IPS-NIHi7 (cell line): Measurements from ENCODE around the gene LRRC72.
"Not testable (repeated sequence)": the region's sequence is repeated elsewhere in the genome, so short reads cannot be mapped to it uniquely, and the experiment has no call there.

Source experiments
- DNase-seq: peaks from one replicate; pipeline ENCODE4 v3.0.0; 2012; ENCODE audit warnings: mixed read lengths; ENCODE audit errors: extremely low spot score

The LRRC72 gene

DNA sequence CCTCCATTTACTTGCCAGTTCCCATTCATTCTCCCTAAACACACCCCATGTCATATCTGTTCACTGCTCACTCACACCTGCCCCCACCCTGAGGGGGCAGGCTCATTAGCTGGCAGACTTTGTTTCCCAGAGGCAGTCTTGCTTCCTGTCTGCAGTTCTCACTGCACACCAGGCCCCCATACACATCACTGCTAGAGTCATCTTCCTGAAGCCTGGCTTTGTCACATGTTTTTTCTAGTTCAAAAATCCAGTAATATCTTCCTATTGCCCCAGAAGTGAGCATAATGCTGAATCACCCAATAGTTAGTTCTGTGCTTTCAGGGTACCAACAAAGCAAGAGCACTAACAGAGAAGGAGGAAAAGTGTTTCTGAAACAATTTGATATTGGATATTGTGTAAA, 1.9 kb downstream of the LRRC72 start:
- no peak for DNase-seq

DNA sequence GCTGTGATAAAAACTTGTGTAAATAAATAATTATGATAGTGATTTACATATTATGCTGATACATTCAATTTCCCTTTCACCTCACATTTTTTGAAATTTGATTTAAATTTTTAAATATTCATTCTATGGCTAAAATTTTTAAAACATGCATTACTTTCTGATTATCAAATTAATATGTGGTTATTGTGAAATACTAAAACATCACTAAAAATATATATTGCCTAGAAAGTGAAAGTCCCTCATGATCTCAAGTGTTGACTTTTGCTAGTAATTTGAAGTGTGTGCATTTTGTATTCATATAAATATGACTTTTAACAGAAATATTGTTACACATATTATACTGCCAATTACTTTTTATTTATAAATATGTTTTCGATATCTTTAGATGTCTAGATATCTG, 3.1 kb downstream of the LRRC72 start:
- no peak for DNase-seq

DNA sequence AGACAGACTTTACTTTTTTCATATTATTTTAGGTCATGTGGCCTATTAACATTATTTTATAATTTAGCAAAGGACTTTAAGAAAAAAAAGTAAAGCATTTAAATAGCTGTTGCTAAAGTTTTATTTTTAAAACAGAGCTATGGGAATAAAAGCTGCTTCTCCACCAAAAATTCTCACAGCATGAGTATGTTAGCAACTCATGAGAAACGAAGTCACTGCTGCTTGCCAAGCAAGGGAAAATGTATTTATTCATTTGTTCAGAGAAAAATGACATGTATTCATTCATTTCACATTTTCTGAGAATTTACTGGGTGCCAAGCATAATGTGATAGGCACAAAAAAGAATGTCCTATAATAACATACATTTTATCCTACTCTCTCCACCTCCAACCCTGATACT, 5.1 kb downstream of the LRRC72 start:
- no peak for DNase-seq

DNA sequence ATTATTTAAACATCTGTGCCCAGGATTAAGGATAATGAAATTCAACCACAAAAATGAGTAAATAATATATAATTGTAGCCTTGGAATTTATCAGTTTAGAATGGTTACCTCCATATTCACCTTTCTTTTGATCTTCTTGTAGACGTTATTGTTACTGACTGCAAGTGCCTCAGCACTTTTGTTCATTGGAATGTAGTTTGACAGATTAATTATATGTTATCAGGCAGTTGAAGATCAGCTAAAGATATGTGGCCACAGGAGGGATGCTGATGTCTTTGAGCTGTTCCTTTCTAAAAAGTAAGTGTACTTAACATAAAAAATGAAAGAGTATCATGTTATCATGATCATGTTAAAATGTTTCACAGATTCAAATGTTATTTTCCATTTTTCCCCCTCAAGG, 5.6 kb downstream of the LRRC72 start:
- no peak for DNase-seq

DNA sequence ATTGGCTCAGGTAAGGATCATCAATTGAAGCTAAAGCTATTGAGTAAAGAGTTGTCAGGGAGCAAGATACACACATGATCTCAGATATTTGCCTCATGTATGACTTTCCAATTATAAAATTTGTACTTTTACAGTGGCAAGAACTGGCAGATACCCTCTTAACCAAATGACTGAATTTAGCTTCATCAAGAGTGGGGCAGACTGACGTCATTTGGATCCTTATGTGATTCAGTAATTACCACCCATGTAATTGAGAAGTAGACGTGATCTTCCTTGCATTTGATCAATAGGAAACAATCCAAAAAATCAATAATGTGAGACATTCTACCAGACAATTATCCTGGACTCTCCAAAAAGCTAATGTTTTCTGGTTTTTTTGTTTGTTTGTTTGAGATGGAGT, 8.9 kb downstream of the LRRC72 start:
- DNase-seq: no peak

DNA sequence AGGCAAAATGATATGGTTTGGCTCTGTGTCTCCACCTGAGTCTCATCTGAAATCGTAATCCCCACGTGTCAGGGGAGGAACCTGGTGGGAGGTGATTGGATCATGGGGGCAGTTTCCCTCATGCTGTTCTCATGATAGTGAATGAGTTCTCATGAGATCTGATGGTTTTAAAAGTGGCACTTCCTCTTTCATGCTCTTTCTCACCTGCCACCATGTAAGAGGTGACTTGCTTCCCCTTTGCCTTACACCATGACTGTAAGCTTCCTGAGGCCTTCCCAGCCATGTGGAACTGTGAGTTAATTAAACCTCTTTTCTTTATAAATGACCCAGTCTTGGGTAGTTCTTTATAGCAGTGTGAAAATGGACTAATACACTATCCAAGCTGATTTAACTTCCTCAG, 13.9 kb downstream of the LRRC72 start:
- DNase-seq: not testable (repeated sequence)

DNA sequence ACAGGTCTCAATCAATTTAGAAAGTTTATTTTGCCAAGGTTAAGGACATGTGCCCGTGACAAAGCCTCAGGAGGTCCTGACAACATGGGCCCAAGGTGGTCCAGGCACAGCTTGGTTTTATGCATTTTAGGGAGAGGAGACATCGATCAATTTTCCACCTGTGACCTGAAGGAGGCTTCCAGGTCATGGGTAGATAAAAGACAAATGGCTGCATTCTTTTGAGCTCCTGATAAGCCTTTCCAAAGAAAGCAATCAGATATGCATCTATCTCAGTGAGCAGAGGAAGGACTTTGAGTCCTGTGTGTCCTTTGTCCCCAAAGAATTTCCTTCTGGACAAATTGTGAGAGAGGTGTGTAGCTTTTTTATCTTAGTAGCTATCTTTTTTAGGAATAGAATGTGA, 15.8 kb downstream of the LRRC72 start:
- no peak for DNase-seq

DNA sequence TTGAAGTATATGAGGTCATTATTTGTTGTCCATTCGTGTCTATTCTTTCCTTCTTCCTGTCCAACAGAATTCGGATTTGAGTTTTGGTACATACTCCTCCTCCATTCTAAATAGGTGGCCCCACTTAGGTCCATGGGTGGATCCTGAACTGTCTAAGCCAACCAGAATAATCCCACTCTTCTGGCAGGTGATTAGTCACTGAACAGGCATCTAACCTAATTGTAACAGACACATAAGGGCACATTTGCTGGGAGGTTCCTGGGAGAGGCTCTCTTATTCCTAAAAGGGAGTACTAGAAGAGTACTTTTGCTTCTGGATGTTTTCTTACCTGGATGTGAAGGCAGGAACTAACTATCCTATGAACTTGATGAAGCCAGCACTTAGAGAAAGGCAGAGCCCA, 16.8 kb downstream of the LRRC72 start:
- DNase-seq: no peak

DNA sequence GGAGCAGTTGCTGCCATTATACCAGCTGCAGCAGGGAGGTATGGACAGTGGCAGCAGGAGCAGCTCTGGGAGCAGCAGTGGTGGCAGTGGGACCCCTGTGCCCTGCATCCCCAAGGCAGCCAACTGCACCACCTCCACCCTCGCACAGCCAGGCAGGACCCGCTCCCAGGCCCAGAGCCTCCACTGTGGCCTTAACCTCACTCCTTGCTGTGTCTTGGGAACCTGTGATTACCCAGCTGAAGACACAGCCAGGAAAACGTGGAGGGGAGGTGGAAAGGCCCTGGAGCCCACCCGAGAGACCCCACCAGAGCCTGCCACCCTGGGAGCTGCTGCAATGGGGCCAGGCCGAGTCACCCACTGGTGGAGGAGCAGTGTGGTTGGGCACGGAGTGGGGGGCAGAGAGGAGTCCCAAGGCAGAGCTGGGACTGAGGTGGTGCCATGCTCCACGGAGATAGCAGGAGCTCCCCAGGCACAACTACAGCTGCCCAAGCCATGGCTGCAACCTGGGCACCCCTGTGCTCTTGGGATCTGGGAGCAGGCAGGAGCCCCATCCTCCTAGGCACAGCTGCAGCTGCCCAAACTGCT, 20.4 kb downstream of the LRRC72 start:
- no peak for DNase-seq

DNA sequence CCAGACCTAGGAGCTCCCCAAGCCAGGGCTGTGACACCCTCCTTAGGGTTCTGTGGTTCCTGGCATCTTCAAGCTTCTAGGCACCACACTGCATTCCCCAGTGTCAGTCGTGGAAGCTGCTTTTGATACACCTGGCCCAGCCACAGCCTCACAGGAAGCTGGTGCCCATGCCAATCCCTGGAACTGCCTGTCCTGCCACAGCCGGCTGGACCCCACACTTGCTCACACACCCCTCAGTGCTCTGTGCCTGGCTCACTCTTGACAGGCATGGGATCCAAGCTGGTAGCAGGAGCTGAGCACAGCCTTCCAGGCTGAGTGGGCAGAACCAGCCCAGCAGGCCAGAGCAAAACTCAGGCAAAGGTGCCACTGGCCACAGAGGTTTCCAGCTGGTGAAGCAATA, 21.8 kb downstream of the LRRC72 start:
- no peak for DNase-seq

DNA sequence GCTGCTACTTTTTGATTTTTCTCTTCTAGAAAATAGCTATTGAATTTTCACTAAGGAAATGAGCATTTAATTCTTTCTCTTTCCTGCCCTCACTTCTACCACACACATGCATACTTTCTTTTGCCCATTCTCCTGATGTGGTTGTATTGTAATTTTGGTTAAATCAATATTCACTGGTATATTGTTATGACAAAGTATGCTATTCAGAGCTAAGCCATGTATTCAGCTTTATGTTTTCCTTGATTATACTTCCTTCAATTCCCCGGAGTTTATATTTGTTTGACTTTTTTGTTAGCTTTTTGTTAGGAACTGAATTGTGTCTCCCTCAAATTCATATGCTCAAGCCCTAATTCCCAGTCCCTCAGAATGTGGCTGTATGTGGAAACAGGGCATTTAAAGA, 24.0 kb downstream of the LRRC72 start:
- DNase-seq: no peak

DNA sequence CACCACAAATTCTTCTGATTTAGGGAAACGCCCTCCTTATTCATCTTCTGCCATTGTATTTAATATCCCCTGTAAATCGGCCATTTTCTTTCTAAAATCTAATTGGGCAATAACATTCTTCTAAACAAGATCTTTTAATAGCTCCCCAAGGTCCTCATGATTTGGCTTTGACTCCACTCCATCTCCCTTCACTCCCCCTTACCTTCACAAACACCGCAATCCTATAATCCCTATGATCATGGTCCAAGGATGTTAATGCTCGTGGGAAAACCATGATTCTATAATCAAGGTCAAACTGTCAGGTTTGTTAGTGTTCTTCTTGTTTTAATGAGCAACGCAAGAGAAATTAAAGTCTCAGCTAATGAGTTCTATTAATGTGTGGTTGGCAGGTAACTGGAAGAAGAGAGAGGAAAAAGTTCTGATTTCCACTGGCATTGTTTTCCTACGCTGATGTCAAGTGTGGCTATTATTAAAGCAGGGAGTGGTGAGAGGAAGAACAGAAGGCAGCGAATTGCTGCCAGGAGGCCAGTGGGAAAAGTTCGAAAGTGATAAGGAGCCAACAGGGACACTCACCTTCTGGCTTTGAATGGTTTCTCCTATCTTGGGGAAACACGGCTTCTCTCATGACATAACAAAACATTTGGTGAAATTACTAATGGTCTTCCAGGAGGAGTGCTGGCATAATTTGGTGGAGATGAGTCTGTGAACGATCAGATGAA, 28.1 kb downstream of the LRRC72 start:
- DNase-seq: no peak

DNA sequence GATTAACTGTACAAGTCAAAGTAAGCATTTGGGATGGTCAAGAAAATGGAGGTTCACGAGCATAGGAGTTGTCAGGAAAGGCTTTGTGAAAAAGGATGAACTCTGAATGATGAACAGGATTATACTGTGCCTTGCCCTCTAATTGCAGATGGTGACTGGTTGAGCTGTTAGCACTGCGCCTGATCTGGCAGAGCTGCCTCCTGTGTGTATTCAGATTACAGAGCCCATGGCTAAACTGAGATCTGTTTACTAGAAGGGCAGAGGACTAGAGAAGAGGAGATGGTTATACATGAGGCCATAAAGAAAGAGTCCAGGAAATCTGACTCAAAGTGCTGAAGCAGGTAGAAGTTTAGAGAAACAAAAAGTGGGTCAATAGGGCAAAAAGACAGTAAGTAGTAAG, 29.7 kb downstream of the LRRC72 start:
- DNase-seq: no peak

DNA sequence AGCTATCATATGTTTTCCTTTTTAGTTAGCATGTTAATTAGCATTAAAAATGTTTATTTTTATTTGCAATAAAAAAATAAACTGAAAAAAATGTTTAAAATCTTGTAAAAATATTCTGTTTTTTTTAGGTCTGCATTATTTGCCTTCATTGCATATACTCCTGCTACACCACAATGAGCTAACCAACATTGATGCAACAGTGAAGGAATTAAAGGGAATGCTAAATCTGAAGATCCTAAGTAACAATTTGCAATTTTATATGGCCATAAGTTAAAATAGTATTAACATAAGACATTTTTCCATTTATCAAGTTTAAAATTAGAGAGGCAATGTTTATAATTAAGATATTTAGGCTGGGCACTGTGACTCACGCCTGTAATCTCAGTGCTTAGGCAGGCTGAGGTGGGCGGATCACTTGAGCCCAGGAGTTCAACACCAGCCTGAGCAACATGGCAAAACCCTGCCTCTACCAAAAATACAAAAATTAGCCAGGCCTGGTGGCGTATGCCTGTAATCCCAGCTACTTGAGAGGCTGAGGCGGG, 32.2 kb downstream of the LRRC72 start:
- DNase-seq: no peak

DNA sequence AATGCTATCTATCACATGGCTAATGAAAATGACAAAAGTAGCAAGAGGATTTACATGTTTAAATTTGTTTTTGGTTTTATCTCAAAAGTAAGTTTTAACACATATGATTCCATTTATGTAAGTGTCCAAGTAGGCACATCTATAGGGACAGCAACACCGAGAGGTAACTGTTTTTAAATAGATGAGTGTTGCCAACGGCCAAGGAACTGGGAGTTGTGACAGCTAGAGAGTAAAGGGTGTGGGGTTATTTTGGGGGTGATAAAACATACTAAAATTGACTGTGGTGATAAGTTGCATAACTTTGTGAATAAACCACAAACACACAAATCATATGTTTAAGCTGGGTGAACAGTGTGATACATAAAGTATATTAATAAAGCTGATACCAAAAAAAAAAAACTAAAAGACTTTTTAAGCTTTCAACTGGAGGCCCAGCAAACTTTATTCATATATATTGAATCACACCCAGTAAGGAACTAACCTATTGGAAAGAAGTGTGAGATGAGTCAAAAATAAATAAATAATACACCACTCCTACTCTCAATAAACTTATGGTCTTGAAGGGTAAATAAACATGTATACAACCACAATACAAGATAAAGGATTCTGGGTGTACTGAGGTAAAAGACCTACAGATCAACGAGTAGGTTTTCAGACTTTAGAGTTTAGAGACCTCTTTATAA, 33.0 kb downstream of the LRRC72 start:
- no peak for DNase-seq

DNA sequence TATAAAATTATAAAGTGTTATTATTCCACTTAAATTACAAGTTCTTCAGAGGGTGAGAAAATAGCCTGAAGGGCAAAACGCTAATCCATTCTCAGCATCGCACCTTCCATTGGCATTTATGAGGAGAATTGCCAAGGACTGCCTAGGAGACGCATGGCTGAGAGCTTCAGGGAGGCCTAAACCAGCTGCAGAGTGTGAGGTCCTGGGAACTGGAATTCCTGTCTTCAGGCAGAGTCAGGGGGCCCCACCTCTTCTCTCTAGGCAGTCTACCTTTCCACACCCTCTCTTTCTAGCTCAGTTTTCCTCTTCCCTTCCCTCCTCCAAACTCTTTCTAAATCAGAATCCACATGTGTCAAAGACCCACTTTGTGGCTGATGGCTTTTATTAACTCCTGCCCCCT, 35.3 kb downstream of the LRRC72 start:
- DNase-seq: peak; percentile 27

DNA sequence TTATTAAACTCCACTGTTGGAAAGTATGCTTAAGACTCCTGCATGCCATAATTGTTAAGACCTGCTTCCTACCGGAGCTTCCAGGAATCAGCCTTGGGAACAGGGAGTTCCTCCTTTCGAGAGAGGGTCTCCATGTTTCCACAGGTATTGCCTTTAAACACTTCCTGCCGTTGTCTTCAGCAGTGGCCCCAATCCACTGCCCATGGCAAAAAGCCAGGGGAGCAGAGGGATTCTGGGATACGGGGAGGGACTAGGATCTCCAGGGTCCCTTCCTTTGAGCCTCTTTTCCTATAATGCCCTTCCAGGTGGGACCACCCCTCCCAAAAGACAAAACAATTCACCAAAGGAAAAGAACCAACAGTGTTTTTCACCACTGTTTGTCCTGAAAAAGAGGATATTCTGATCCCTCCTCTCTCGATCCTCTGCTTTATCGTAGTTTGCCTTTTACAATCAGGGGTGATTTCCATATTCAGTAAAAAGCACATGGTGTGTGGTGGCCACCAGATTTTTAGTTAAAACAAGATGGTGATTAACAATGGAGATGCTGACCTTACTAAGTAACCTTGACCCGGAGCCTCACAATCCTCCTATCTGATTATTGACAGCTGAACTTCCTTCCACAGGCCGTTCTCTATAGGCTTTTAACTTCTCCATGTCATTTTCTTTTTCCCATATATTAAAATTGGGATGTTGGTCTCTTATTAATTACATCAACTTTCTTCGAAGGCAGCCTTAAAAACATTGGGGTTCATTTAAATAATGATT, 36.0 kb downstream of the LRRC72 start:
- no peak for DNase-seq

DNA sequence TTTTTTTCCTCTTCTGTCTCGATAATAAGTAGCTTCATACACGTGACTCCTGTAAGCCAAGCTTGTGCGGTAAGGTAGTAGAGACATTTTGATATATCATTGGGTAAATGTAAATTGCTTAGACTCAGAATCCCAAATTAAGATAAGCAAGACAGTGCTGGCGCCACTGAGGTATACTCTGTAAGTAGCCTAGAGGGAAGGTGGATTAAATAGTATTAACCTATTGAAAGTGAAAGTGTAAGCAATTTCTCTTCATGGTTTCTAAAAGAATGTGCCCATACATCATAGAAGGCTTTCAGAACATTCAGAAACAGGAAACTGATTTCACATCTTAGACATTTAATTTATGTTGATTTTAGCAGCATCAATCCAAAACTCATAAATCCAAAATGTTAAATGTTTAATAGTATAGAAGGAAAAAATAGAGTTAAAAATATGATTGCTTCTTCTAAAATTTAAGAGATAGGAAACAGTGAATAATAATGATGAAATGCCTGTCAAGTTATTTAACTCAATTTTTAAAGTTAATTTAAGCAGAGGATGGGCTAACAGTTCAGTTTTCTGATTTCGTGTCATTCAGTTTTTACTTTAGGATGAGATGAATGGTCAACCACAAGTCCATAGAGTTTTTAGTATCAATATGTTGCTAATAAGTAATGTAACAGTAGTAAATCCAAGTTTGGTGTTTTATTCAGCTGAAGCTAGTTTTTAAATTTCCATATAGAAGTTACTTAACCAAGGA, 36.8 kb downstream of the LRRC72 start:
- no peak for DNase-seq

DNA sequence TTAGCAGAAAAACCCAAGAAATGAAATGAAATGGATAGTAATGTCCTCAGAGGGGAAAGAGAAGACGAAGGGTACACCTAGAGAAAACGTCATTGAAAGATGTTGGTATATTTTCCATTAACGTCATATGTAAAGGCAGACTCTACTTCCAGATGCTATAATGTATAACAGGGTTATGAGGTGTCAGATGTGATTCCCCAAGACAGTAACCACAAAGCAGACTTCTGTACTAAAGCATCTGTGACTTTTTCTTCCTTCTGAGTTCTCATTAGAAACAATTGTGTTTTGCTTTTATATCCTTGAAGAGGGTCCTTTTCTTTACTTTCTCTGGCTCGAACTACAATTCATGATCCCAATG, 37.4 kb downstream of the LRRC72 start:
- no peak for DNase-seq

DNA sequence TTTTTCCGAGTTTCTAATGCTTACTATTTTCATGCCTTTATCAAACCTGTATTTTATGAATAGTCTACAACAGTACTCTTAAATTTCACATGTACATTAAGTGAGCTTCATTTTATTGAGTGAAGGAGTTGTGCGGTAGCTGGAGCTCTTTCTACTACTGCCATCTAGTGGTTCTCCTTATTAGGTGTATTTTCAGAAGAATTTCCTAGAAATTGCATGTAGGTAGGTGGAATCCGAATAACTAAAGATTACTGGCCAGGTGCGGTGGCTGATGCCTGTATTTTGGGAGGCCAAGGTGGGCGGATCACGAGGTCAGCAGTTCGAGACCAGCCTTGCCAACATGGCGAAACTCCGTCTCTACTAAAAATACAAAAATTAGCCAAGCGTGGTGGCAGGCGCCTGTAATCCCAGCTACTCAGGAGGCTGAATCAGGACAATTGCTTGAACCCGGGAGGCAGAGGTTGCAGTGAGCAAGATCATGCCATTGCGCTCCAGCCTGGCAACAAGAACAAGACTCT, 38.3 kb downstream of the LRRC72 start:
- DNase-seq: peak; percentile 69

DNA sequence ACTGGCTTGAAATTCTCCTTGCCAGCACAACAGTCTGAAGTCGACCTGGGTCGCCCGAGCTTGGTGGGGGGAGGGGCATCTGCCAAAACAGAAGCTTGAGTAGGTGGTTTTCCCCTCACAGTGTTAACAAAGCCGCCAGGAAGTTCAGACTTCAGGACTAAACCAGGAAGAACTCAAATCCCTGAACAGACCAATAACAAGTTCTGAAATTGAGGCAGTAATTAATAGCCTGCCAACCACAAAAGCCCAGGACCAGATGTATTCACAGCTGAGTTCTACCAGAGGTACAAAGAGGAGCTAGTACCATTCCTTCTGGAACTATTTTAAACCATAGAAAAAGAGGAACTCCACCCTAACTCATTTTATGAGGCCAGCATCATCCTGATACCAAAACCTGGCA, 45.3 kb downstream of the LRRC72 start:
- no peak for DNase-seq
